Cardiac septum (tissue), 1 donor: ENCODE measurements around the gene JAK1. TPM values are rescaled to one million over a fixed set of nuclear protein-coding genes. Genes with fewer than 3 reads are reported as not detected.

Experiments
- DNase-seq: peaks from one replicate; pipeline ENCODE4 v3.0.0-alpha.2; 2020; ENCODE audit warnings: low spot score
- intact Hi-C: fragments of 100-400 bp; cut with DNase I; formaldehyde crosslinking; loops from one replicate; pipeline ENCODE4 v1.14.0; 2022
- total RNA-seq: library from RNA; stranded (reverse); fragmentation: NEBNext Ultra II Directional; extraction: Animal tissue kit (Norgen Biotek cat#: 25700); gene quantifications from one replicate; pipeline ENCODE4 v1.2.1, GENCODE V29; 2021
- donor health status: DM: no; HTN: no; CAD: no.

JAK1 gene
- total RNA-seq, 1 donor from 2014 or later: 76.4 TPM

- intact Hi-C loops: no loop called here
- DNase-seq: no peak
Measured at GRCh38 chr1:64854674-64855073, 111.7 kb downstream of the JAK1 start.

GRCh38 chr1:64851664-64852063 is 114.7 kb downstream of the JAK1 start:
- intact Hi-C loops: no loop called here
- no peak for DNase-seq

- intact Hi-C loops: no loop called here
- no peak for DNase-seq
Measured at GRCh38 chr1:64850846-64851245, 115.5 kb downstream of the JAK1 start.

GRCh38 chr1:64849942-64850341 is 116.4 kb downstream of the JAK1 start:
- no peak for DNase-seq
- intact Hi-C loops: no loop called here

GRCh38 chr1:64848803-64849202 is 117.5 kb downstream of the JAK1 start:
- no peak for DNase-seq
- intact Hi-C loops: no loop called here

- DNase-seq: no peak
- intact Hi-C loops: no loop called here
Measured at GRCh38 chr1:64848136-64848535, 118.2 kb downstream of the JAK1 start.

- intact Hi-C loops: no loop called here
- no peak for DNase-seq
Measured at GRCh38 chr1:64847666-64848065, 118.7 kb downstream of the JAK1 start.

- no peak for DNase-seq
- intact Hi-C loops: no loop called here
Measured at GRCh38 chr1:64846573-64847430, 119.5 kb downstream of the JAK1 start.

GRCh38 chr1:64845831-64846425 is 120.4 kb downstream of the JAK1 start:
- intact Hi-C loops: no loop called here
- DNase-seq: peak; percentile 73

GRCh38 chr1:64844609-64845008 is 121.7 kb downstream of the JAK1 start:
- intact Hi-C loops: no loop called here
- no peak for DNase-seq

- DNase-seq: no peak
- intact Hi-C loops: no loop called here
Measured at GRCh38 chr1:64844175-64844574, 122.2 kb downstream of the JAK1 start.

GRCh38 chr1:64843675-64844074 is 122.7 kb downstream of the JAK1 start:
- DNase-seq: no peak
- intact Hi-C loops: no loop called here

- intact Hi-C loops: no loop called here
- DNase-seq: no peak
Measured at GRCh38 chr1:64842224-64842623, 124.1 kb downstream of the JAK1 start.

- intact Hi-C loops: no loop called here
- DNase-seq: no peak
Measured at GRCh38 chr1:64841330-64842065, 124.9 kb downstream of the JAK1 start.

GRCh38 chr1:64839732-64840405 is 126.5 kb downstream of the JAK1 start:
- intact Hi-C loops: no loop called here
- no peak for DNase-seq

- intact Hi-C loops: no loop called here
- DNase-seq: no peak
Measured at GRCh38 chr1:64839261-64839660, 127.1 kb downstream of the JAK1 start.

- DNase-seq: no peak
- intact Hi-C loops: no loop called here
Measured at GRCh38 chr1:64838486-64838885, 127.9 kb downstream of the JAK1 start.

- no peak for DNase-seq
Measured at GRCh38 chr1:64836802-64837201, 129.5 kb downstream of the JAK1 start.

GRCh38 chr1:64834734-64835133 is 131.6 kb downstream of the JAK1 start:
- DNase-seq: no peak
- intact Hi-C loops: no loop called here

More at GRCh38 chr1:64836802-64837201, 129.5 kb downstream of the JAK1 start:
- intact Hi-C loops: no loop called here

GRCh38 chr1:64830030-64830651 is 136.2 kb downstream of the JAK1 start:
- intact Hi-C loops: no loop called here
- no peak for DNase-seq
